ENCODE measurements around the gene KDM2A. TPM values are rescaled to one million over a fixed set of nuclear protein-coding genes. Genes with fewer than 3 reads are reported as not detected.

Gene KDM2A
- total RNA-seq: 37.5 TPM
- long read RNA-seq, partial matches to known transcripts: 2 of 23 reads
- long read RNA-seq, other reads (novel, unspliced or antisense): 18 of 23 reads

GRCh38 chr11:67118801-67119584, at the start of gene KDM2A:
Gene KDM2A (plus strand): TSS chr11:67119263. CDS start chr11:67121317, 2,054 bp downstream.
- ATAC-seq (peak; percentile 92), DNase-seq (peak; percentile 100)
- intact Hi-C loops (cut with micrococcal nuclease): no loop called here

GRCh38 chr11:67071420-67072284, 47.4 kb upstream of the KDM2A start:
- DNase-seq (peak; percentile 89), ATAC-seq (peak; percentile 87)
- intact Hi-C loops (cut with micrococcal nuclease): no loop called here

DNA sequence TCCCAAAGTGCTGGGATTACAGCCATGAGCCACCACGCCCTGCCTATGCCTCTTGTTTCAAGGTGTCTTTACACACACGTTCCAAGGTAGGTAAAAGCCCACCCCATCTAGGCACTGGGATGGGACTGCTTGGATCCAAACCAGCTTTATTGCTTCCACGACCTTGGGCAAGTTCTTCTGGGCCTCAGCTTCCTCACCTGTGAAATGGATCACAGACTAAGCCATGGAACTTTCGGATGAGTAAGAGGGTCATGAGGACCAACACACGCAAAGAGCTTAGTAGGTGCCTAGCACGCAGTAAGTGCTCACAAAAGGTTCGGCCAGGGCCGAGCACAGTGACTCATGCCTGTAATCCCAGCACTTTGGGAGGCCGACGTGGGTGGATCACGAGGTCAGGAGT, 46.8 kb upstream of the KDM2A start:
- DNase-seq (no peak), ATAC-seq (no peak)
- intact Hi-C loops (cut with micrococcal nuclease): no loop called here

DNA sequence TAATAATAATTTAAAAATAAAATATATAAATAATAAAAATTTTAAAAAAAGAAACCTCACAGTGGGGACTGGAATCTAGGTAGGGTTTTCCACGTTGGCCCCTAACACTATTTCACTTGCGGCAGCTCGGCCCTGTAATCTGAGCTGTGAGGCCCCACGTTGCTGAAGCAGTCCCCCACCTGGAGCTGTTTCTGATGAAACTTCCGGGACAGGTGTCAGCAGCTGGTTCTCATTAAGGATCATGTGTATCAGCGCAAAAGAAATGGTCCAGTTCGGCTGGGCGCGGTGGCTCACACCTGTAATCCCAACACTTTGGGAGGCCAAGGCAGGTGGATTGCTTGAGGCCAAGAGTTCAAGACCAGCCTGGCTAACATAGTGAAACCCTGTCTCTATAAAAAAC, 45.2 kb upstream of the KDM2A start:
- ATAC-seq: no peak
- no peak for DNase-seq
- intact Hi-C loops (cut with micrococcal nuclease): no loop called here

- DNase-seq (no peak), ATAC-seq (peak; percentile 14)
- intact Hi-C loops (cut with micrococcal nuclease): no loop called here
Observed at GRCh38 chr11:67076202-67076601, 42.9 kb upstream of the KDM2A start.

- no peak for DNase-seq
- intact Hi-C loops (cut with micrococcal nuclease): no loop called here
- no peak for ATAC-seq
Observed at GRCh38 chr11:67079065-67079705, 39.9 kb upstream of the KDM2A start.

GRCh38 chr11:67082071-67082791, 36.8 kb upstream of the KDM2A start:
- ATAC-seq (peak; percentile 62), DNase-seq (no peak)

GRCh38 chr11:67083786-67084366, 35.2 kb upstream of the KDM2A start:
- intact Hi-C loops (cut with micrococcal nuclease): loop anchor here (10.0 kb wide), 1 partner anchor 81 kb away; no protein-coding TSS in a partner anchor
- ATAC-seq: no peak
- no peak for DNase-seq

More at GRCh38 chr11:67082071-67082791, 36.8 kb upstream of the KDM2A start:
- intact Hi-C loops (cut with micrococcal nuclease): loop anchor here (10.0 kb wide), 1 partner anchor 83 kb away; no protein-coding TSS in a partner anchor

DNA sequence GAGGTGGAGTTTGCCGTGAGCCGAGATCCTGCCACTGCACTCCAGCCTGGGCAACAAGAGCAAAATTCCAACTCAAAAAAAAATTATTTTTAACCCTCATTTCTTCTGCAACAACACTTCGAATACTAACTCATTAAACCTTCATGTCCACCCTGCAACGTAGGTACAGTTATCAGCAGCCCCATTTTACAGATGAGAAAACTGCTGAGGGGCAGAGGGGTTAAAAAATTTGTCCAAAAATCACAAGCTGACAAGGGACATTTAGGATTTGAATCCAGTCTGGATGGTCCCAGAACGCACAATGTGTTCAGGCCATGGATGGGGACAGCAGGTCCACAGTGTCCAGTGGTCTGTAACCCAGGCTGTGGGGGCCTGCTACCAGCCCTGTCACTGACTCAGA, 33.4 kb upstream of the KDM2A start:
- no peak for ATAC-seq
- intact Hi-C loops (cut with micrococcal nuclease): loop anchor here (10.0 kb wide), 1 partner anchor 79 kb away; no protein-coding TSS in a partner anchor
- DNase-seq: no peak

DNA sequence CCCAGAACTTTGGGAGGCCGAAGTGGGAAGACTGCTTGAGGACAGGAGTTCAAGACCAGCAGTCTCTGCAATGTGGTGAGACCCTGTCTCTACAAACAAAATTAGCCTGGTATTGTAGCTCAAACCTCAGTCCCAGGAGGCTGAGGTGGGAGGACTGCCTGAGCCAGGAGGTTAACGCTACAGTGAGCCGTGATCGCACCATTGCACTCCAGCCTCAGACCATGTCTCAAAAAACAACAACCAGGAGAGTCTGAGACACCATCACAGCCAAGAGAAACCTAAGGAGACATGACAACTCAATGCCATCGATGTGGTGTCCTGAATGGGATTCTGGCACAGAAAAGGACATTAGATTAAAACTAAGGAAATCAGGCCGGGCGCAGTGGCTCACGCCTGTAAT, 28.3 kb upstream of the KDM2A start:
- no peak for ATAC-seq
- DNase-seq: no peak
- intact Hi-C loops (cut with micrococcal nuclease): no loop called here

DNA sequence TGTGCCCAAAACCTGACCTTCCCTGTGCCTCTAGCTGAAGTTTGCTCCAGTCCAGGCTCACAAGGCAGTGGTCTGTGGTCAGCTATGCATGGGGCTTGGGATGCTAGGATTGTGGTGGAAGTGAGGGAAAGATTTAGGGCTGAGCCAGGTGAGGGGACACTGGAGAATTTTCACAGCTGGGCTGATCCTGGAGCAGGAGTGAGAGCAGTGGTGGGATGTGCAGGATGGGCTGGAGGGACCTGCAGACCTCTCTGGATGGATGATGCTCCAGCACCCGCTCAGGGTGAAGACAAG, 23.9 kb upstream of the KDM2A start:
- no peak for DNase-seq
- ATAC-seq: no peak
- intact Hi-C loops (cut with micrococcal nuclease): no loop called here

DNA sequence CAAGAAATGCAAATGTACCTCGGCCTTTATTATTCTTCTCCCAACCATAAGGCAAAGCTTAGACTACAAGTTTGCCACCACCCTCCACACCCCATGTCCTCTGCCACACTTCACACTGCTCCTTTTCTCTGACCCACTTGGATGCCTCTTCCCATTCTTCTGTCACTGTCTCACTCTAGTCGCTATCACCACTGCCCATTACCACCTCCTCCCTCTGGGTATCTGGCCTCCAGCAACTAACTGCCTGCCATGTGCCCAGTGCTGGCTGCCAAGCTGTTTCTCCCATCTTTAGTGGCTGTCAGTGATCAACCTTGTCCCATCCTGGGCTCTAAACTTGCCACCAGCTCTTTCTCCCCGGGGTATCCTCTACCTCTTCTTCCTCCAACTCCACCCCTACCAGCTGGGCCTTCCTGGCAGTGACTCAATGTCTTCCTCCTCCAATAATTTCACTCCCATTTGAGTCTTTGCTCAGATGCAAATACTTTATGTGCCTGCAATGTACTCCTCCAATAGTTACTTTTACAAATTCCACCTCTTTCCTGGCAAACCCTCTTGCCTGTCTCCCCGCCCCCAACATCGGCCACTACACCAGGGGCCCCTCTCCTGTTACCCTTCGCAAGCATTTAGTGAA, 20.1 kb upstream of the KDM2A start:
- intact Hi-C loops (cut with micrococcal nuclease): no loop called here
- peak; percentile 98 for ATAC-seq
- DNase-seq: peak; percentile 60

DNA sequence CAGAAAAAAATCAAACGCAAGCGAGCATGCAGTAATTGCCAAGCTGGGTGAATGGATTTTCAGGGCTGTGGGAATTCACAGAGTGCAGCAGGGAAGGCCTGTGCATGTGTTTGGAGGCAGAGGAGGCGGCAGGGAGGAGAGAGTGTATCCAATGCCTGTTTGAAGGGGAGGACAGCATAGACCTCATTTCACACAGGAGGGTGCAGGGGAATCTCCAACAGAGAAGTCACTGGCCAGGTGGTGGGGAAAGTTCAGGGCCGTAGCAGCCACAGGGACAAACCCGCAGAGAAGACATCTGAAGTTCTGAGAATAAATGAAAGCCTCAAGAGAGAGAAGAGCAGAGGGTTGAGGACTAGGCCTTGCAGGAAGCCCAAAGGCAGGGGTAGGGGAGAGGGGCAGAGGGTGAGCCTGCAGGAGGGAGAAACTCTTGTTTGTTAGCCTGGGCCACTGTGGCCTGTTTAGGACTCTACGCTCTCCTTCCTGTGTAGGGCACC, 19.2 kb upstream of the KDM2A start:
- DNase-seq: no peak
- intact Hi-C loops (cut with micrococcal nuclease): no loop called here
- ATAC-seq: no peak

DNA sequence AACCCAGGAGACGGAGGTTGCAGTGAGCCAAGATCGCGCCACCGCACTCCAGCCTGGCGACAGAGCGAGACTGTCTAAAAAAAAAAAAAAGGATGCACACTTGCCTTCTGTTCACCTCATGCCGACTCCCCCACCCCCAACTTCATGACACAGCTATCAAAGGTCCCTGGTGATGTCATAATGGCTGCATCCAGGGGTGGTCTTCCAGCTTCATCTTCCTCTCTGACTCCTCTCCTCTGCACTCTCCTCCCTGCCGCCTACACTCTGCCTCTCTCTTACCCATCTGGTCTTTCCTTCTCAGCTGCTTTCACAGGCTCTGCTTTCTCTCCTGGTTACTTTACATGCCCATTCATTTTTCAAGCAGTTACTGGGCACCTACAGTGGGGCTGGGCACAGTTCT, 16.4 kb upstream of the KDM2A start:
- intact Hi-C loops (cut with micrococcal nuclease): no loop called here
- no peak for DNase-seq

GRCh38 chr11:67105964-67106363, 13.1 kb upstream of the KDM2A start:
- ATAC-seq: no peak
- intact Hi-C loops (cut with micrococcal nuclease): no loop called here
- no peak for DNase-seq

More for the DNA sequence above, 16.4 kb upstream of the KDM2A start:
- no peak for ATAC-seq

DNA sequence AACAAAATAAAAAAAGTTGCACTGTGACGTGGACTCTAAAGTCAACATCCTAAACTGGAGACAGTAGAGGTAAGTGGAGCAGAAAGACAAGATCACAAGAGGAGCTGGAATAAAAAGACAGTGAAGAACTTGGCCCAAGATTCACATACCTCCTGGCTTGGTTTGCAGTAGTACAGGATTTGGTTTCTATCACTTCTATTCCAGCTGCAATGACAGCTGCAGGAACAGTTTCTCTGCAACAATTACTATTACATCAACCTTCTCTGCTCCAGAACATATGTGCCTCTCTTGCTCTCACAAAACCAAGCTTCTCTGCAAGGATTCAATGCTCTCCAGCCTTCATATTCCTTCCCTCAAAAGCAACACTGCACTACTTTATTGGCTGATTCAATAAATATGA, 7.8 kb upstream of the KDM2A start:
- intact Hi-C loops (cut with micrococcal nuclease): no loop called here
- ATAC-seq: peak; percentile 55
- no peak for DNase-seq

GRCh38 chr11:67113231-67113721, 5.8 kb upstream of the KDM2A start:
- no peak for DNase-seq

More at GRCh38 chr11:67113231-67113721, 5.8 kb upstream of the KDM2A start:
- ATAC-seq: no peak
- intact Hi-C loops (cut with micrococcal nuclease): no loop called here

Data from left ventricle myocardium superior (tissue), 1 donor.